Keratinocyte (primary cell): Measurements from ENCODE around the gene PPIP5K2.

Experiments
- EZH2 ChIP-seq: IDR thresholded peaks from one replicate; pipeline ENCODE4 v1.6.1; 2012; ENCODE audit warnings: inconsistent platforms, mild to moderate bottlenecking, low read length, moderate library complexity
- TF ChIP-seq, protein P1 (sequence below), 3 experiments: IDR thresholded peaks in 1 of 3; conservative IDR thresholded peaks in 1 of 3; optimal IDR thresholded peaks in 1 of 3; 2 replicates in 2 of 3; 3 replicates in 1 of 3; pipeline versions ENCODE3 to v1.5.1; 2011; ENCODE audit warnings: low read length in 3 of 3, mild to moderate bottlenecking in 3 of 3, moderate library complexity in 2 of 3, control low read depth in 1 of 3, inconsistent platforms in 1 of 3; ENCODE audit not compliant: insufficient read depth in 2 of 3; ENCODE audit errors: extremely low read depth in 1 of 3

DNA sequence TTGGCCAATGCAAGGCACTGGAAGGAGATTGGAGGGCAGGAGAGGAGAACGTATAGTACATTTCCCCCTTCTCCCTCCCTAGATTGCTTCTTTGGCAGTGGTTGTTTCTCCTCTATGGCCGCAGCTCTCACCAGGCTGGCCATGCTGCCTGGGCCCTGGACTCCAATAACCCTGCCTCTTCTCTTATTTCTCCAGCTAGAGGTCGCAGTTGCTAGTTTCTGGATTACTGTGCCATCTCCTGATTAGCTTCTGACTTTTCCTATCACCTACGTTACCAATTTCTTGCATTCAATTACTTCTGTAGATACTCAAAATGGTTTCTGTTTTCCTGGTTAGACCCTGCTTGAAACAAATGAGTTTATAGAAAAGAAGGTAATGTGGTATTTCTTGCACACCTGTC, 136.1 kb downstream of the PPIP5K2 start:
- TF ChIP-seq EZH2, result no peak
- TF ChIP-seq, protein P1, sequence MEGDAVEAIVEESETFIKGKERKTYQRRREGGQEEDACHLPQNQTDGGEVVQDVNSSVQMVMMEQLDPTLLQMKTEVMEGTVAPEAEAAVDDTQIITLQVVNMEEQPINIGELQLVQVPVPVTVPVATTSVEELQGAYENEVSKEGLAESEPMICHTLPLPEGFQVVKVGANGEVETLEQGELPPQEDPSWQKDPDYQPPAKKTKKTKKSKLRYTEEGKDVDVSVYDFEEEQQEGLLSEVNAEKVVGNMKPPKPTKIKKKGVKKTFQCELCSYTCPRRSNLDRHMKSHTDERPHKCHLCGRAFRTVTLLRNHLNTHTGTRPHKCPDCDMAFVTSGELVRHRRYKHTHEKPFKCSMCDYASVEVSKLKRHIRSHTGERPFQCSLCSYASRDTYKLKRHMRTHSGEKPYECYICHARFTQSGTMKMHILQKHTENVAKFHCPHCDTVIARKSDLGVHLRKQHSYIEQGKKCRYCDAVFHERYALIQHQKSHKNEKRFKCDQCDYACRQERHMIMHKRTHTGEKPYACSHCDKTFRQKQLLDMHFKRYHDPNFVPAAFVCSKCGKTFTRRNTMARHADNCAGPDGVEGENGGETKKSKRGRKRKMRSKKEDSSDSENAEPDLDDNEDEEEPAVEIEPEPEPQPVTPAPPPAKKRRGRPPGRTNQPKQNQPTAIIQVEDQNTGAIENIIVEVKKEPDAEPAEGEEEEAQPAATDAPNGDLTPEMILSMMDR (optimal IDR thresholded peaks at IDR 0.05 in 1 of 3, IDR thresholded peaks at IDR 0.05 in 1 of 3, conservative IDR thresholded peaks at IDR 0.05 in 1 of 3; ENCODE audit: extremely low read depth in 1 of 3, insufficient read depth in 2 of 3, low read length in 3 of 3), result no peak
